Fibroblast of peridontal ligament (primary cell): ENCODE measurements around the gene IGF2BP2.
"Not testable (repeated sequence)": the region's sequence is repeated elsewhere in the genome, so short reads cannot be mapped to it uniquely, and the experiment has no call there.

Experiments
- DNase-seq: peaks from one replicate; pipeline ENCODE4 v3.0.0-alpha.2; 2010; ENCODE audit errors: extremely low read depth

IGF2BP2 gene

GRCh38 chr3:185798831-185799110 is 26.1 kb downstream of the IGF2BP2 start:
- DNase-seq, result not testable (repeated sequence)

GRCh38 chr3:185797993-185798830 is 26.6 kb downstream of the IGF2BP2 start:
- no peak for DNase-seq

GRCh38 chr3:185797108-185797881 is 27.5 kb downstream of the IGF2BP2 start:
- no peak for DNase-seq

GRCh38 chr3:185796431-185797107 is 28.3 kb downstream of the IGF2BP2 start:
- peak; percentile 56 for DNase-seq

- DNase-seq, result no peak
Observed at GRCh38 chr3:185793381-185793780, 31.5 kb downstream of the IGF2BP2 start.

GRCh38 chr3:185792955-185793354 is 31.9 kb downstream of the IGF2BP2 start:
- no peak for DNase-seq

- DNase-seq, result no peak
Observed at GRCh38 chr3:185789891-185790830, 34.7 kb downstream of the IGF2BP2 start.

GRCh38 chr3:185789134-185789533 is 35.7 kb downstream of the IGF2BP2 start:
- DNase-seq, result no peak

GRCh38 chr3:185788292-185788691 is 36.5 kb downstream of the IGF2BP2 start:
- no peak for DNase-seq

GRCh38 chr3:185786956-185787877 is 37.6 kb downstream of the IGF2BP2 start:
- DNase-seq, result no peak

- DNase-seq, result not testable (repeated sequence)
Observed at GRCh38 chr3:185786258-185786657, 38.6 kb downstream of the IGF2BP2 start.

GRCh38 chr3:185784317-185784716 is 40.5 kb downstream of the IGF2BP2 start:
- DNase-seq, result no peak

GRCh38 chr3:185781759-185782158 is 43.1 kb downstream of the IGF2BP2 start:
- peak; percentile 85 for DNase-seq

- DNase-seq, result no peak
Observed at GRCh38 chr3:185779461-185779860, 45.4 kb downstream of the IGF2BP2 start.

- DNase-seq, result no peak
Observed at GRCh38 chr3:185778821-185779220, 46.0 kb downstream of the IGF2BP2 start.

GRCh38 chr3:185778094-185778493 is 46.7 kb downstream of the IGF2BP2 start:
- DNase-seq, result no peak

GRCh38 chr3:185770109-185770508 is 54.7 kb downstream of the IGF2BP2 start:
- DNase-seq, result no peak

- DNase-seq, result peak; percentile 79
Observed at GRCh38 chr3:185768578-185768982, 56.3 kb downstream of the IGF2BP2 start.

GRCh38 chr3:185767002-185767688 is 57.7 kb downstream of the IGF2BP2 start:
- DNase-seq, result no peak
